Measurements from ENCODE around the gene SYT17. TPM values are rescaled to one million over a fixed set of nuclear protein-coding genes. Genes with fewer than 3 reads are reported as not detected.

SYT17 gene
- total RNA-seq, 5 donors from 2014 or later (not counting 1 experiment from before 2014, with no cell fraction given), result 0.23 to 1.4 (median 0.38) TPM; not detected in 2

GRCh38 chr16:19264123-19264673, 96.2 kb downstream of the SYT17 start:
- ChIA-PET CTCF (no interaction called here), POLR2A (no interaction called here)

DNA sequence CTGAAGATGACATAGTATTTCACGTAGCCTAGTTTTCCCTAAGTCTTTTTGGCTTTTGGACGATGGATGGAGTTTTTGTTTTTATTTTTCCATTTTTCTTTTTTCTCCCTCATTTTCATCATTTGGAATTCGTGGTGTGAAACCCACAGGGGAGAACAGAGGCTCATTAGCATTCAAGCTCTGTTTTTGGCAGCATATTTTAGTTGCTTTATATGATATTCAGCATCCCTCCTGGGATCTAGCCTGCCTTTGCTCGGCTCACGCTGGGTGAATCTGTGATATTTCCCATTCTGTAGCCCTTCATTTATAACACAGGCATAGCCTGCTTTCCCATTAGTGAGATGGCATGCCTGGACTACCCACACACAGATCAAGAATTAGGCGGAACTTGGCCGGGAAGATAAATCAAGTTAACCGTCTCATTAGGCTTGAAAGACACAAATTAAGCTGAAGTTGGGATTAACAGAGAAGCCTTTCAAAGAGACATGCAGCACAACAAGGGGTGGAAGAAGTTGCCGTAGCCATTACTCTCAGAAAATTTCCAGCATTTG, 97.4 kb downstream of the SYT17 start:
- CTCF ChIA-PET, result no interaction called here
- 100% methylated on average over 1 of the region's 9 CpGs for WGBS (ENCODE audit: insufficient coverage)

More at GRCh38 chr16:19264123-19264673, 96.2 kb downstream of the SYT17 start:
- H3K4me1 ChIP-seq (ENCODE audit: control insufficient read depth in 1 of 2, extremely low read depth in 1 of 2, insufficient read depth in 2 of 2, low read length in 2 of 2), result no peaks in the 10 kb centered on the region
- H3K36me3 ChIP-seq (ENCODE audit: control insufficient read depth in 2 of 2, extremely low read depth in 1 of 2, insufficient read depth in 1 of 2, low read length in 1 of 2), result no peaks in the 10 kb centered on the region
- ATAC-seq (replicated peaks in 1 of 4), result no peak
- 79% methylated on average over 2 of the region's 4 CpGs for WGBS (ENCODE audit: insufficient coverage)
- H3K4me1 Mint-ChIP-seq, result no peaks in the 10 kb centered on the region
- H3K4me3 ChIP-seq (ENCODE audit: control insufficient read depth in 1 of 2, extremely low read depth in 1 of 2, low read length in 1 of 2), result no peak overlapping the region
- H3K9me3 Mint-ChIP-seq, result peaks cover 9 to 23% (median 21%) of the 10 kb centered on the region in 3 donors
- no peak overlapping the region for H3K4me3 Mint-ChIP-seq
- no peaks in the 10 kb centered on the region for H3K9me3 ChIP-seq
- no peak overlapping the region for H3K27ac Mint-ChIP-seq
- H3K27ac ChIP-seq (ENCODE audit: low read length), result no peak overlapping the region
- H3K27me3 ChIP-seq (replicated peaks in 1 of 2; ENCODE audit: control insufficient read depth in 2 of 2, extremely low read depth in 1 of 2, insufficient read depth in 2 of 2, low read length in 1 of 2), result peaks cover 2% of the 10 kb centered on the region in 2 experiments
- no peaks in the 10 kb centered on the region for H3K27me3 Mint-ChIP-seq
- no peak for DNase-seq
- H3K36me3 Mint-ChIP-seq, result no peaks in the 10 kb centered on the region

GRCh38 chr16:19266774-19267173, 98.7 kb downstream of the SYT17 start:
- H3K27me3 Mint-ChIP-seq, result peaks cover 0 to 3% of the 10 kb centered on the region in 2 donors
- 72% methylated on average over 4 of the region's 11 CpGs for WGBS (ENCODE audit: insufficient coverage)
- no peaks in the 10 kb centered on the region for H3K36me3 Mint-ChIP-seq
- Histone ChIP-seq H3K9me3 (no peaks in the 10 kb centered on the region), H3K4me1 (ENCODE audit: control insufficient read depth in 1 of 2, extremely low read depth in 1 of 2, insufficient read depth in 2 of 2, low read length in 2 of 2) (no peaks in the 10 kb centered on the region), H3K4me3 (ENCODE audit: control insufficient read depth in 1 of 2, extremely low read depth in 1 of 2, low read length in 1 of 2) (no peak overlapping the region), H3K27ac (ENCODE audit: low read length) (no peak overlapping the region), H3K27me3 (replicated peaks in 1 of 2; ENCODE audit: control insufficient read depth in 2 of 2, extremely low read depth in 1 of 2, insufficient read depth in 2 of 2, low read length in 1 of 2) (peaks cover 2% of the 10 kb centered on the region in 2 experiments), H3K36me3 (ENCODE audit: control insufficient read depth in 2 of 2, extremely low read depth in 1 of 2, insufficient read depth in 1 of 2, low read length in 1 of 2) (no peaks in the 10 kb centered on the region)
- H3K4me3 Mint-ChIP-seq, result no peak overlapping the region
- ATAC-seq (replicated peaks in 1 of 4) (no peak), DNase-seq (no peak)
- ChIA-PET CTCF (no interaction called here), POLR2A (interaction anchor here in 1 of 2 donors (0.6 kb wide), 1 partner anchor 28 kb away, joined by 3 read pairs; no protein-coding TSS in a partner anchor)
- H3K4me1 Mint-ChIP-seq, result no peaks in the 10 kb centered on the region
- H3K27ac Mint-ChIP-seq, result no peak overlapping the region
- peaks cover 9 to 27% (median 21%) of the 10 kb centered on the region in 3 donors for H3K9me3 Mint-ChIP-seq

More for the DNA sequence above, 97.4 kb downstream of the SYT17 start:
- H3K27ac Mint-ChIP-seq, result no peak overlapping the region
- Histone ChIP-seq H3K36me3 (ENCODE audit: control insufficient read depth in 2 of 2, extremely low read depth in 1 of 2, insufficient read depth in 1 of 2, low read length in 1 of 2) (no peaks in the 10 kb centered on the region), H3K4me3 (ENCODE audit: control insufficient read depth in 1 of 2, extremely low read depth in 1 of 2, low read length in 1 of 2) (no peak overlapping the region), H3K27ac (ENCODE audit: low read length) (no peak overlapping the region), H3K9me3 (no peaks in the 10 kb centered on the region), H3K27me3 (replicated peaks in 1 of 2; ENCODE audit: control insufficient read depth in 2 of 2, extremely low read depth in 1 of 2, insufficient read depth in 2 of 2, low read length in 1 of 2) (peaks cover 2% of the 10 kb centered on the region in 2 experiments), H3K4me1 (ENCODE audit: control insufficient read depth in 1 of 2, extremely low read depth in 1 of 2, insufficient read depth in 2 of 2, low read length in 2 of 2) (no peaks in the 10 kb centered on the region)
- no peak overlapping the region for H3K4me3 Mint-ChIP-seq
- ATAC-seq (replicated peaks in 1 of 4) (no peak), DNase-seq (no peak)
- no peaks in the 10 kb centered on the region for H3K36me3 Mint-ChIP-seq
- H3K27me3 Mint-ChIP-seq, result no peaks in the 10 kb centered on the region
- POLR2A ChIA-PET, result no interaction called here
- H3K9me3 Mint-ChIP-seq, result peaks cover 9 to 27% (median 21%) of the 10 kb centered on the region in 3 donors
- no peaks in the 10 kb centered on the region for H3K4me1 Mint-ChIP-seq

DNA sequence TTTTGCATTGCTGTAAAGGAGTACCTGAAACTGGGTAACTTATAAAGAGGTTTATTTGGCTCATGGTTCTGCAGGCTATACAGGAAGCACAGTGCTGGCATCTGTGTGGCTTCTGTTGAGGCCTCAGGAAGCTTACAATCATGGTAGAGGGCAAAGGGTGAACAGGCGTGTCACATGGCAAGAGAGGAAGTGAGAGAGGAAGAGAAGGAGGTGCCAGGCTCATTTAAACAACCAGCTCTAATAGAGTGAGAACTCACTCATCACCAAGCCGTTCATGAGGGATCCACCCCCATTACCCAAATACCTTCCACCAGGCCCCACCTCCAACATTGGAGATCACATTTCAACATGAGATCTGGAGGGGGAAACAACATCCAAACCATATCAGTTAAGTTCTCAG, 101.1 kb downstream of the SYT17 start:
- WGBS (ENCODE audit: insufficient coverage), result no CpG with 5 or more reads among the region's 2 CpGs
- H3K27ac Mint-ChIP-seq, result no peak overlapping the region
- DNase-seq (no peak), ATAC-seq (replicated peaks in 1 of 4) (no peak)
- POLR2A ChIA-PET, result no interaction called here
- H3K9me3 Mint-ChIP-seq, result peaks cover 9 to 27% (median 21%) of the 10 kb centered on the region in 3 donors
- Histone ChIP-seq H3K4me1 (ENCODE audit: control insufficient read depth in 1 of 2, extremely low read depth in 1 of 2, insufficient read depth in 2 of 2, low read length in 2 of 2) (no peaks in the 10 kb centered on the region), H3K9me3 (no peaks in the 10 kb centered on the region), H3K27me3 (replicated peaks in 1 of 2; ENCODE audit: control insufficient read depth in 2 of 2, extremely low read depth in 1 of 2, insufficient read depth in 2 of 2, low read length in 1 of 2) (no peaks in the 10 kb centered on the region), H3K4me3 (ENCODE audit: control insufficient read depth in 1 of 2, extremely low read depth in 1 of 2, low read length in 1 of 2) (no peak overlapping the region), H3K27ac (ENCODE audit: low read length) (no peak overlapping the region), H3K36me3 (ENCODE audit: control insufficient read depth in 2 of 2, extremely low read depth in 1 of 2, insufficient read depth in 1 of 2, low read length in 1 of 2) (no peaks in the 10 kb centered on the region)
- no peak overlapping the region for H3K4me3 Mint-ChIP-seq
- H3K4me1 Mint-ChIP-seq, result no peaks in the 10 kb centered on the region
- CTCF ChIA-PET, result no interaction called here
- H3K36me3 Mint-ChIP-seq, result no peaks in the 10 kb centered on the region
- peaks cover 4 to 6% of the 10 kb centered on the region in 2 donors for H3K27me3 Mint-ChIP-seq

GRCh38 chr16:19274165-19274797, 106.2 kb downstream of the SYT17 start:
- Histone ChIP-seq H3K4me1 (ENCODE audit: control insufficient read depth in 1 of 2, extremely low read depth in 1 of 2, insufficient read depth in 2 of 2, low read length in 2 of 2) (no peaks in the 10 kb centered on the region), H3K27me3 (replicated peaks in 1 of 2; ENCODE audit: control insufficient read depth in 2 of 2, extremely low read depth in 1 of 2, insufficient read depth in 2 of 2, low read length in 1 of 2) (no peaks in the 10 kb centered on the region), H3K27ac (ENCODE audit: low read length) (no peak overlapping the region), H3K4me3 (ENCODE audit: control insufficient read depth in 1 of 2, extremely low read depth in 1 of 2, low read length in 1 of 2) (no peak overlapping the region), H3K9me3 (no peaks in the 10 kb centered on the region), H3K36me3 (ENCODE audit: control insufficient read depth in 2 of 2, extremely low read depth in 1 of 2, insufficient read depth in 1 of 2, low read length in 1 of 2) (no peaks in the 10 kb centered on the region)
- H3K36me3 Mint-ChIP-seq, result no peaks in the 10 kb centered on the region
- H3K4me1 Mint-ChIP-seq, result no peaks in the 10 kb centered on the region
- H3K9me3 Mint-ChIP-seq, result peaks cover 0 to 3% (median 0%) of the 10 kb centered on the region in 3 donors
- CTCF ChIA-PET, result no interaction called here
- POLR2A ChIA-PET, result no interaction called here
- H3K4me3 Mint-ChIP-seq, result no peak overlapping the region
- DNase-seq, result no peak
- no CpG with 5 or more reads among the region's 1 CpG for WGBS (ENCODE audit: insufficient coverage)
- peaks cover 4 to 6% of the 10 kb centered on the region in 2 donors for H3K27me3 Mint-ChIP-seq
- ATAC-seq (replicated peaks in 1 of 4), result no peak
- H3K27ac Mint-ChIP-seq, result no peak overlapping the region

GRCh38 chr16:19278403-19278802, 110.4 kb downstream of the SYT17 start:
- H3K27me3 Mint-ChIP-seq, result peaks cover 0 to 7% of the 10 kb centered on the region in 2 donors
- POLR2A ChIA-PET, result no interaction called here
- WGBS (ENCODE audit: insufficient coverage), result 94% methylated on average over 2 of the region's 2 CpGs
- DNase-seq (no peak), ATAC-seq (replicated peaks in 1 of 4) (no peak)
- no peaks in the 10 kb centered on the region for H3K4me1 Mint-ChIP-seq
- no peak overlapping the region for H3K4me3 Mint-ChIP-seq
- H3K36me3 Mint-ChIP-seq, result no peaks in the 10 kb centered on the region
- H3K4me1 ChIP-seq (ENCODE audit: control insufficient read depth in 1 of 2, extremely low read depth in 1 of 2, insufficient read depth in 2 of 2, low read length in 2 of 2), result no peaks in the 10 kb centered on the region
- no peak overlapping the region for H3K27ac ChIP-seq (ENCODE audit: low read length)
- H3K36me3 ChIP-seq (ENCODE audit: control insufficient read depth in 2 of 2, extremely low read depth in 1 of 2, insufficient read depth in 1 of 2, low read length in 1 of 2), result no peaks in the 10 kb centered on the region
- H3K4me3 ChIP-seq (ENCODE audit: control insufficient read depth in 1 of 2, extremely low read depth in 1 of 2, low read length in 1 of 2), result no peak overlapping the region
- H3K9me3 ChIP-seq, result no peaks in the 10 kb centered on the region
- no peaks in the 10 kb centered on the region for H3K9me3 Mint-ChIP-seq
- H3K27ac Mint-ChIP-seq, result no peak overlapping the region
- CTCF ChIA-PET, result no interaction called here
- H3K27me3 ChIP-seq (replicated peaks in 1 of 2; ENCODE audit: control insufficient read depth in 2 of 2, extremely low read depth in 1 of 2, insufficient read depth in 2 of 2, low read length in 1 of 2), result no peaks in the 10 kb centered on the region
